Stimulated activated CD8-positive, alpha-beta memory T cell treated with anti-CD3 and anti-CD28 coated beads, Interleukin-12 subunit alpha, Interleukin-12 subunit beta, amount 100 ng/mL, for 24 hours (primary cell): ENCODE results near the gene APOBEC3G.

Experiments
- DNase-seq: peaks from one replicate; pipeline ENCODE4 v3.0.0-alpha.2; 2020; ENCODE audit errors: extremely low read depth

APOBEC3G gene

GRCh38 chr22:39091126-39092081 is 14.3 kb downstream of the APOBEC3G start:
- DNase-seq = no peak

DNA sequence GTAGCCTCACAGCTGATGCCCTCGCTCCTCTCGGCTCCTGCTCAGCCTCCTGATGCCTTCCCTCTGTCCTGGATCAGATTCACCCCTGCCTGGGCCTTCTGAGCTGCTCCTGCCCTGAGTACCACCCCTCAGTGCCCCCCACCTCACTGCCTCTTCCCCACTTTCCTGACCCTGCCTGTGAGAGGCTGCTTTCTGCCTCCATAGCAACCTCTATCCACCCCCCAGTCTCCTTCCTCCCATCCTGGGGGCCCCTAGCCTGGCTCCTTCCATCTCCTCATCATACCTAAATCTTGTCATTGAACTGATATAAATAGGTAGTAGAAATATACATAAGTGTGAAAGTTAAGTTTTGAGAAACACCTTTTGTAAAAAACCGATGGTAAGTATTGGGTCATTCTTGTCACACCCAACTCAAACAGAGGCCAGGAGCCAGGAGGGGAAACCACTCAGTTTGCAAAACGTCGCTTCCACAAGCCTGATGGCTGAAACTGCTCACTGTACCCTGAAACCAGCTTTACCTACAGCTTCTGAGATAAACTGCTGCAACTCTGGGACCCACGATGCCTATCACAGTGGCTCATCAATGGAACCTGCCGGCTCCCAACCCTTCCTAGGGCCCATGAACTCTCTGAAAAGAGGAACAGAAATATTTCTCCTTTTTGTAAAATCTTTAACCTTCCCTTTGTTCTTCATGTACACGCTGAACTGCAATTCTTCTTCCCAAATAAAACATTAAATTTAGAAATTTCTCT is 15.2 kb downstream of the APOBEC3G start:
- DNase-seq = no peak

GRCh38 chr22:39094717-39095389 is 17.8 kb downstream of the APOBEC3G start:
- no peak for DNase-seq

DNA sequence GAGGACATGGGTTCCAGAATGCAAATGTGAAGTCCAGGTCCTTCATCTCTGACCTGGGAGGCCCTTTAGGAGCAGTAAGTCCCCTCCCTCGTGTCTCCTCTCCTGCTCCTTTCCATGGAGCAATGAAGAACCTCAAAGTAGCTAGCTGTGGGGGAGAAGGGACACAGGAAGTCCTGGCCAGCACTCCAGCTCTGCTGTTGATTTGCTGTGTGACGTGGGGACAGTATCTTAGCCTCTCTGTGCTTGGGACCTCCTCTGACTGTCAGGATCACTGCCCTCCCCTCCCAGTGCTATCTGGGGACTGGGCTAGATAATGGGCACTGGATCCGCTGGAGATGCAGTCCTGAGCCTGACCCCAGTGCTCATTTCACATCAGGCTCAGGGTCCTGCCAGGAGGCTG is 18.9 kb downstream of the APOBEC3G start:
- DNase-seq = no peak

GRCh38 chr22:39097098-39098020 is 20.3 kb downstream of the APOBEC3G start, which contains the start of gene APOBEC3H:
TSS of gene APOBEC3H (plus strand) at chr22:39097244. CDS start at chr22:39100279, 3,035 bp downstream.
- DNase-seq = no peak

- no peak for DNase-seq
Measured at GRCh38 chr22:39098026-39098425, 21.0 kb downstream of the APOBEC3G start.

DNA sequence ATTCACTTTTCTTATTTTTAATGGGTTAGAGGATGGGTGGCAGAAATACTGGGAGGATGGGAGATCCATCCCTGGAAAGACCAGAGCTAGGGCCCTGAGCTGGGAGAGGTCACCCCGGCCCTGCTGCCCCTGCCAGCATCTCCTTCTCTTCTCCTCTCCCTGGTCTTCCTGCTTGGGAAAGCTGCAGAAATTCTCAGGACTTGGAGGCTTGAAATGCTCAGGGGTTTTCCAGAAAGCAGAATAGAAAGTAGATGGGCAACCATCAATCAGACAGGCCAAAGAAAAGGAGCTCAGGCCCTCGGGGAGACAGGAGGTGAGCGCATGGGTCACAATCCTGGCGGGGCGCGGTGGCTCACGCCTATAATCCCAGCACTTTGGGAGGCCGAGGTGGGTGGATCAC is 21.5 kb downstream of the APOBEC3G start:
- DNase-seq = no peak

- DNase-seq = no peak
Measured at GRCh38 chr22:39101226-39101625, 24.2 kb downstream of the APOBEC3G start.

GRCh38 chr22:39103431-39103830 is 26.4 kb downstream of the APOBEC3G start:
- DNase-seq = no peak

DNA sequence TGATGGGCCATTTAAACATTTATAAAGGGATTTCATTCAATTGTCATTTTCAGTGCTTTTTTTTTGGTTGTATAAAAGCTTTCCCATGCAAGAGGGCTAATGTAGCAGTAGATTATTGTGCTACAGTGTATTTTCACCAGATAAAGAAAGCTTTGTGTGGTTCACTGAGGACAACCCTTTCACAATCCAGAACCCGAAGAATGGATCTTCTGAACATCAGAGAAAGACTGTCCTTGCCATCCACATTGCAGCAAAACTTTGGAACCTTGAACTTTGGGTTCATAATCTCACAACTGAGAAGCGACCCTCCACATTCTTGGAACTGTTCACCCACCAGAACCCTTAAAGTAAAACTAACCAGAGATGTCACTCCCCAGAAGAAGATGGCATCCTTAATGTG is 29.3 kb downstream of the APOBEC3G start:
- no peak for DNase-seq

DNA sequence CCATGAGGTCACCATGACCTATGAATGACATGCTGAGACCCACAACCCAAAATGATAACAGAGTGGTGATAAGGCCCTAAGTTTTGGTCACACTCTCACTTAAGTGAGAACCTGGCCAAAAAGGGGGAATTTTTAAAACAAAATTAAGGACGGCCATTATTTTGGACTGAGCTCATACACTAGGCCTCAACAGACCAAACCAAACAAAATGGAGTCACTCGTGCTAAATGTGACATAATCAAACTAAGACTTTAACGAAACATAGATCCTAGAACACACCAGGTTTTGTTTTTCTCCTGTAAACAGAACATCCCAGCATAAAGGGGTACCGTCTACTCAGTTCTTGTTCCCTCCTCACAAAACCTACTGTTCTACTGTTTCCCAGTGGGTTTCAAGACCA is 31.4 kb downstream of the APOBEC3G start:
- DNase-seq = no peak

DNA sequence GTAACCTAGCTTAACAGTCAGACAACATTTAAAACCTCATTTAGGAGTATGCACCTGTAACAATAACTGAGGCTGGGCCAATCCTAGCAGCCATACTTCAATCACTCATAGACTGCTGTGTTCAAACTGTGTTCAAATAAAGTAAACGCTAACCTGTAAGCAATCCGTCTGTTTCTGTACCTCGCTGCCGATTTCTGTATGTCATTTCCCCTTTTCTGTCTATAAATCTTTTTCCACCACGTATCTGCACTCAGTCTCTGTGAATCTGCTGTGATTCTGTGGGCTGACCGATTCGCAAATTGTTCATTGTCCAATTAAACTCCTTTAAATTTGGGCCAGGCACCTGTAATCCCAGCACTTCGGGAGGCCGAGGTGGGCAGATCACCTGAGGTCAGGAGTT is 32.3 kb downstream of the APOBEC3G start:
- DNase-seq = no peak

DNA sequence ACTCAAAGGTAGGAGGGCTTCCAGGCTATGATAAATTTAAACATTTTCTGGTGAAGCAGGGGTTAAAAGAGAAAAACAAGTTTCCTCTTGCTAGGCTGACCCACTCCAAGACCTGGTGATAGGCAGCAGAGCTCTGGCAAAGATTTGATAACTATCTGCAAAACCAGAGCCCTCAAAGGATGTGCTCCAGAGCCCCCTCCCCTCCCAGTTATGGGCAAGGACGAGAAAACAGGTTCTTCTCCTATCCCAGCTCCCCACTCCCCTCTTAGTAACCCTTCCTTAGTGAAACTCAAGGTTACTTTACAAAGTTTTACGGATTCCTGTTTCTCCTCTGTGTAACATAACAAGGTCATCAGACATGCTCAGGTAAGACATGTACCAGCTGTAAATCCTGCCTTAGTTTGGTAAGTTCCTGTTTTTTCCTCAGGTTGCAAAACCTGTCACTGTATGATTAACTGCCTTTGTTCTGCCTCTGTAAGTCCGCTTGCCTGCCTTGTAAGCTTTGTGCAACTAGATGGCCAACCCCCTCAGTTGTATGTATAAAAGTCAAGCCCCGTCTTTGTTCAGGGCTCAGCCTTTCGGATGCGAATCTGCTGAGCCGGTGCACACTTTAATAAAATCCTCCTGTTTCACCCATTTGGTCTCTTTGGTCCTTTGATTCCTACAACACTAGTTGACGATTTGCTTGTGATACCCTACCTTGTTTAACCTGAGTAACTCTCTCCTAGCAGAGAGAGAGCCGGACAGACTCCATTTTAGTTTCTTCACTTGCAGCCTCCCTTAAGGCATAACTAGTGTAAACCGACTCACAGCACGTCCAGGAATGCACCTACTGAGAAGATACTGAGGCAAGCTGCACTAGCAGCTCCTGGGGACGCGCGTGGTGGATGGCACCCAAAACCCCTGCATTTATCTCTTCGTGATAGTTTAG is 33.8 kb downstream of the APOBEC3G start:
- no peak for DNase-seq

DNA sequence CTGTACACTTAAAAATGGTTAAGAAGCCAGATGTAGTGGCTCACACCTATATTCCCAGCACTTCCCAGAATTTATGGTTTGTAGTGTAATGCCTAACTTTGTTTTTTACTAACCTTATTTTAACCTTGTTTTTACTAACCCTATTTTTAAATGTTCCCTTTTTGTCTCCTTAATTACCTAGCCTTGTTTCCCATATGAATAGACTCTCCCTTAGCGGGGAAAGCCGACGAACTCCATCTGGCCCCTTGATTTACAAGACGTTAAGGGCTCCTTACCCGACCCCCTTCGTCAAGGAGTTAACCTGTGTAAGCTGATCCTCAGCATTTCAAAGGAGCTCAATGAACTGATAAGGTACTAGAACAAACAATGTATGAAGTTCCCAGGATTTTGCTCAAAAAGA is 37.0 kb downstream of the APOBEC3G start:
- DNase-seq = no peak

DNA sequence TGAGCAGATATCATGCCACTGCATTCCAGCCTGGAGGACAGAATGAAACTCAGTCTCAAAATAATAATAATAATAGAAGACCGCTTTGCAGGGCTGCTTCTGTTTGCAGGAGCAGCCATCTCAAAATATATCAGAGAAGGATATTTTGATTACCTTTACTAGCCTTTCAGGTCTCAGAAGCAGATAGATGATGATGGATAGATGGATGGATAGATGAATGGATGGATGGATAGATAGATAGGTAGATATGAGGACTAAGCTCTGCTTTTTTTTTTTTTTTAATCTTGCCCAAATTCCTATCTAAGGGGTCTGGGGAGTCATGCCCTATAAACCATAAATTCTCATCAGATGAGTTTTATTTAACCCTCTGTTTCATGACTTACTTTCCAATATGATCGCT is 38.5 kb downstream of the APOBEC3G start:
- DNase-seq = no peak

GRCh38 chr22:39115977-39116621 is 39.0 kb downstream of the APOBEC3G start:
- no peak for DNase-seq

GRCh38 chr22:39117585-39118191 is 40.6 kb downstream of the APOBEC3G start:
- peak; percentile 46 for DNase-seq

DNA sequence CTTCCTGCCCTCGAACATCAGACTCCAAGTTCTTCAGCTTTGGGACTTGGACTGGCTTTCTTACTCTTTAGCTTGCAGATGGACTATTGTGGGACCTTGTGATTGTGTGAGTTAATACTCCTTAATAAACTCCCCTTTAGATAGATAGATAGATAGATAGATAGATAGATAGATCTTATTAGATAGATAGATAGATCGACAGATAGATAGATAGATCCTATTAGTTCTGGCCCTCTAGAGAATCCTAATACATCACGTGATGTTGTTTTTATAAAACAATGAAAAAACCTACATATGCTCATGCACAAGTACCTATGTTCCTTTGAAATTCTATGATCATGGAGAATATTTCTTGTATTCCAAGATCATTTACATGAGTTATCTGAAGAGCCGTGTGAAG is 43.9 kb downstream of the APOBEC3G start:
- no peak for DNase-seq
